UCSD-AML1 (cell line): Measurements from ENCODE around the gene LRP1B.

Experiments used
- DNase-seq: peaks from one replicate; lab custom pipeline; 2025; ENCODE audit not compliant: unreplicated experiment; lab: John Stamatoyannopoulos, UW

Gene LRP1B

GRCh38 chr2:140759426-140760156, 1371.2 kb downstream of the LRP1B start:
- no peak for DNase-seq

DNA sequence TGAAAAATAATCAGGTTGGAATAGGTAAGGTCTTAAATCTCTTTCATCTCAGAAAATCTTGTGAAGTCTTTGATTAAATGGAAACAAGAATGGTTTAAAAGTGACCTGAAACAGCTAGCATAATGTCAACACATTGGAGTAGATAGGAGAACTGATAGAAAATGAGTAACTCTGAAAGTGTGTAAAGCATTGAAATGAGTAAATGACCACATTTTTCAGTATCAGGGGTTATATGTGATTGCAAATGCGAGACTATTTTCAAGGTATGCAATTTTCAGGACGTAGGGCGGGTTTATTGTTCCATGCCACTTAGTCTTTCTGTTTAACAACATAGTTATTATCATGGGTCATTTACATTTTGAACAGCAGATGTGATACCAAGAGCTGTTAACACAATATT, 1383.2 kb downstream of the LRP1B start:
- DNase-seq: no peak

DNA sequence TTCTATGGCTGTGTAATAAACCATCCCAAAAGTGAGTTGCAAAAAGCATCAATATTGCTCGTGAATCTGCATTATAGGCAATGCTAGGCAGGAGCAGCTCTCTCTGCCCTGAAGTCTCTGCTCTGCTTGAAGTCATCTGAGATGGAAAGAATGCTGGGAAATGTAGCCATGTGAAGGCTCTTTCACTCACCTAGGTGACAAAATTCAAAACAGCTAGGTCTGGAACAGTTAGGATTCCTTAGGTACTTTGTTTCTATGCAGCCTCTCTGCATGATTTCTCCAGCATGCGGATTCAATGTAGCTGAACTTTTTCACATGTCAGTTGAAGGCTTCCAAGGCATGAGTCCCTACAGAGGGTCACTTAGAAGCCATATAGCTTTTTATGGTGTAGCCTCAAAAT, 1383.7 kb downstream of the LRP1B start:
- DNase-seq: no peak

DNA sequence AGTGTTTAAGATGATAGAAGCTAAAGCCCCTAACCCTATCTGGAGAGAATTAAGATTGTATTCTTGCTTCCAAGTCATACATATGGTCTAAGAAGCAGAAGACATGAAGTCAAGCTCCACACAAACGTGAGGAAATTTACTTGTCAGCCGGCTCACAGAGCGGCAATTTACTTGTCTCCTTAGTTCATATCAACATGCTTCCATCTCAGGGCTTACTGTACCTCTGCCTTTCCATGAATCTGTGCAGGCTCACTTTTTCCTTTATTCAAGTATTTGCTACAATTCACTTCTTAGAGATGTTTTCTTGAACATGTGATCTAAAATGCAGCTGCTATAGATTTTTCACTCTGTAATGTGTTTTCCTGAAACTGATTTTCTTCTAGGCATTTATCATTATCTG, 1386.4 kb downstream of the LRP1B start:
- DNase-seq: no peak

DNA sequence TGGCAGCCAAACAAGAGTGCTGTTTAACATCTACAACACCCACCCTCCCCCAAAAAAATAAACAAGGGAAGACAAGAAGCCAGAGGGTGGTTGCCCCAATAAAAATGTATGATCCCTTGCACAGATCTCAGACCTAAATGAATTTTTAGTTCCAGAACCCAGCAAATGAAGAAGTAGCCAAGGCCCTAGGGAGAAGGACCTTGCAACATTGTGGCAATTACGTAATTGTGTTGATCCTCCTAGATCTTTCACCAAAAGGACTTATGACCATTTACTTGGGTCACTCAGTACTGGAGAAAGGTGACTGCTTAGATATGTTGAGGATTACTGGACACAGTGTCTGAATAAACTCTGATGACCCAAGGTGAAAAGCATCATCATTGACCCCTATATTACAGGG, 1393.8 kb downstream of the LRP1B start:
- DNase-seq: no peak

DNA sequence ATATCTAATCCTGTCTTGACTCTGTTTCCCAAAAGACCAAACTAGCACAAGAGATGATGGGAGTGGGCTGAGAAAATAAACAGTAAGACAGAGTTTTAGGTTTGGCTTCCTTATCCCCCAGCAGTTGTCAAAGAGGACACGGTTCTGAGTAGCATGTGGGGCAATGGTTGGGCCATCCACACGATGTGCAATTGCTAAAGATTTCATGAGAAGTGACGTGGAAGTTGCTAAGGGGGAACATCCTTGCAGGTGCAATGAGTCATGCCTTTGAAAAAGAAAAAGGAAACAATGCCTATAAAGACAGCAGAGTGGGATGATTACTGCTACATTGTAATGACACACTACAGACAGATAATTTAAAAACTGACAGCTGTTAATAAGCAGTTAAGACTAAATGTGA, 1395.8 kb downstream of the LRP1B start:
- DNase-seq: no peak

DNA sequence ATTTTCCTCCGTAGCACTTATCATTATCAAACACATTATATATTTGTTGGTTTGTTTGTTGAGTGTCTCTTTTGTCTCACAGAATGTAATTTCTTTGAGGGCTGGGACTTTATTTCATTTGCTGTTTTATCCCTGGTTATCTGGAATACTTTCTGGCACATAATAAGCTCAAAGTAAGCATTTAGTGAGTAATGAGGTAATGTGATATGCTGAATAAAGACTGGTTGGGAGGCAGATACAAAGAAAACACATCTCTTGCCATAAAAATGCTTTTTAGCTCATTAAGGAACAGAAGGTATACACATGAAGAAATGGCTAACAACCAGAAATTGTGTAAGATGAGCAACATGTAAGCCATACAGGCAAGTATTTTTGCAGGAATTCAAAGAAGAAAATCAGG, 1411.8 kb downstream of the LRP1B start:
- DNase-seq: no peak

DNA sequence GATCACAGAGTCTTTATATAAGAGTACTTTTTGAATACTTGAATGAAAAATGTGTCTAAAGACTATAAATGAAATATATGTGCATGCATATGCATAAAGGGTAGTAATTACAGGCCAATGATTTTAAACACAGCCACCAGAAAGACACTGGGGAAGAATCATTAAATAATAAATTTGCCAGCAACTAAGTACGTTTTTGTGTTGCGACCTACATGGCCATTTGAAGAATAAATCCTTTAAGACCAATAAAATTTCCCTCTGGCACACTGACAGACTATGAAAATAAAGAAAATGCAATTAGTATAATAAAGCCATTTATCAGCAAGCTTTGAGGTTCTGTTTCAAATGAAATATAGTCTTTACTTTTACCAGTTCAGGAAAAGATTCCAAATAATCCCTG, 1413.3 kb downstream of the LRP1B start:
- DNase-seq: no peak

DNA sequence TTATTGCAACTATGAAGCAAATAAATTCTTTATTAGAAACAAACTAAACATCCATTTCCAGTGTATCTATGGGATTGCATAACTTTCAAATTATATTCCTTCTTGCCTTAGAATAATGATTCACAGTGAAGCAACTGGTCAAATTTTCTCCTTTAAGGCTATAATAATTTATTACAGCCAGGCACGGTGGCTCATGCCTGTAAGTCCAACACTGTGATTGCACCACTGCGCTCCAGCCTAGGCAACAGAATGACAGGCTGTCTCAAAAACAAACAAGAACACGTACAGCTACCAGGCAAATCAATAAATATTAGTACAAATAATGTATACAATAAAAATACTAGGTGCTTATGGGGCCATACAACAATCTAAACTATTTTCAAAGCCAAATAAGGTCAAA, 1416.2 kb downstream of the LRP1B start:
- no peak for DNase-seq

GRCh38 chr2:140711867-140712266, 1418.9 kb downstream of the LRP1B start:
- no peak for DNase-seq

GRCh38 chr2:140701726-140702125, 1429.1 kb downstream of the LRP1B start:
- DNase-seq: no peak

GRCh38 chr2:140698636-140699035, 1432.2 kb downstream of the LRP1B start:
- no peak for DNase-seq

DNA sequence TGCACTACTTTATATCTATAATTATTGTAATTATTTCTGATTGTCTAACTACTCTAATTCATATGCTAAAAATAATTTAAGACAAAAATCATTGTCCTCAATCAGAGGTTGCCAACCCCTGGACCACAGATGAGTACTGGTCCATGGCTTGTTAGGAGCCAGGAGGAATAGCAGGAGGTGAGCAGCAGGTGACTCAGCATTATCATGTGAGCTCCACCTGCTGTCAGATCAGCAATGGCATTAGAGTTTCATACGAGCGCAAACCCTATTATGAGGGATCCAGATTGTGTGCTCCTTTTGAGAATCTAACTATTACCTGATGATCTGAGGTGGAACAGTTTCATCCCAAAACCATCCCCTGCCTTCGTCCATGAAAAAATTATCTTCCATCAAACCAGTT, 1434.4 kb downstream of the LRP1B start:
- no peak for DNase-seq

- DNase-seq: no peak
Observed at GRCh38 chr2:140695155-140695554, 1435.7 kb downstream of the LRP1B start.

GRCh38 chr2:140687825-140688224, 1443.0 kb downstream of the LRP1B start:
- no peak for DNase-seq

- no peak for DNase-seq
Observed at GRCh38 chr2:140683658-140684057, 1447.2 kb downstream of the LRP1B start.

GRCh38 chr2:140680862-140681261, 1450.0 kb downstream of the LRP1B start:
- no peak for DNase-seq

- no peak for DNase-seq
Observed at GRCh38 chr2:140679752-140680151, 1451.1 kb downstream of the LRP1B start.

DNA sequence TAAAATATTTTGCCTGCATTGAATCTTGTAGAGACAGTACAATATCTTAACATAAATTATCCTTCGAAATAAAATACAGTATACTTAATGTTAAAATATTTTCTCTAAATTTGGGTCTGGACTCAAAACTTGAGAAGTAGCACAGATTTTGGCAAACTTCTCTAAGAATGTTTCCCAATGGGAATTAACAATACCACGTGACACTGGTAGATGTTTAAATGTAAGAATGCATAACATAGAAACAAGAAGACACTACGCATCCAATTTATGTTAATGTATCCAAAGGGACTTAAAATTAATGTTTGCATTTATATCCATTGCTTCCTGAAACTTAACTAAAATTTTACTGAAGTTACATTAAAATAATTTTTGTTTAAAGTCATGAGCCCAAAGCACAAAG, 1460.9 kb downstream of the LRP1B start:
- DNase-seq: no peak

- no peak for DNase-seq
Observed at GRCh38 chr2:140667203-140667602, 1463.6 kb downstream of the LRP1B start.

DNA sequence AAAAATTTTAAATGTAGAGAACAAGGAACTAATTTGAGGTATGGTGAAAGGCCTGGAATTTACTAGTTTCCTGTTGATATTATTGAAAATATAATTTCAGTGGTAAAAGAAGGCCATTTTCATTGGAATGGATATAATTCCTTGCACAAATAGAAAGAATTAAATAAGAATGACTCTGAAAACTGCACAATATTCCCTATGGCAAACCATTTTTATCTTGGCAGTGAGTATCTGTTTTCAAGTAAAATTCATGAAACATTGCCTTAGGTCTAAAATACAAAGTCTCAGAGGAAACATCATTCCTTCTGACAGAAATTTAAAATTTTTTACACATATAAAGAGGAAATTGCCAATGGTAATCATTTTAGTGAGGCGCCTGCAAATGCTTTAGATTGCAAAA, 1468.3 kb downstream of the LRP1B start:
- DNase-seq: no peak

DNA sequence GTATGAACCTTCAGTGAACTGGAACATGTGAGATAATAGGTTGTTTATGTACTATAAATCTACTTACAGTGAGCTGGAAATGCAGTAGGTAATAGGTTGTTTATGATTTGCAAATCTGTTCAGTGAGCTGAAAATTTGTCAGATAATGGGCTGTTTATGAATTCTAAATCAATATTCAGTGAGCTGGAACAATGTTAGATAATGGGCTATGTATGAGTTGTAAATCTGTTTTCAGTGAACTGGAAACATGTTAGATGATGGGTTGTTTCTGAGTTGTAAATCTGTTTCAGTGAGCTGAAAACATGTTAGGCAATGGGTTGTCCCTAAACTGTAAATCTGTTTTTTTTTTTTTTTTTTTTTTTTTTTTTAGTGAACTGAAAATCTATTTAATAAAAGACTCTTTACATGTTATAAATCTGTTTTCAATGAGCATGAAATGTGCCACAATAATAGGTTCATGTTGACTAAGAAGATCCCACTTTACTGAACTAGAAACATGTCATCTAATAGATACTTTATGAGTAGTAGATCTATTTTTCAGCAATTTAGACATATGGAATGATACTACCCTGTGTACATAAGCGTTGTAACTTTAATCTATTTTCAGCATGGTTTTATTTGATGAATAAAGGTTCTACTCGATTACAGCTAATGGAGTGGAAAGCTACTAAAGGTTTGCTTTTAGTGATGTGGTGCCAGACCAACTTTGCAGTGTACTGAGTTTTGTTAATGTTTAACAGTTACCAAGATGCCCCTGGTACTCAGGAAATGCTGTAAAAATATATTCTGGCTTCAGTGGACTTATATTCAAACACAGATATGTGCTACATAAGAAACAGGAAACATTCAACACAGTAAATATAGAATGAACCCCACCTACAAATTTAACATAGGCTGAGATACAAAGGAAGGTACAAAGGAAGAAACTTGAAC, 1471.8 kb downstream of the LRP1B start:
- DNase-seq: no peak
